ENCODE measurements around the gene ADGRD1. TPM values are rescaled to one million over a fixed set of nuclear protein-coding genes. Genes with fewer than 3 reads are reported as not detected.

Gene ADGRD1
- total RNA-seq, 1 donor from 2014 or later = 1.0 TPM

DNA sequence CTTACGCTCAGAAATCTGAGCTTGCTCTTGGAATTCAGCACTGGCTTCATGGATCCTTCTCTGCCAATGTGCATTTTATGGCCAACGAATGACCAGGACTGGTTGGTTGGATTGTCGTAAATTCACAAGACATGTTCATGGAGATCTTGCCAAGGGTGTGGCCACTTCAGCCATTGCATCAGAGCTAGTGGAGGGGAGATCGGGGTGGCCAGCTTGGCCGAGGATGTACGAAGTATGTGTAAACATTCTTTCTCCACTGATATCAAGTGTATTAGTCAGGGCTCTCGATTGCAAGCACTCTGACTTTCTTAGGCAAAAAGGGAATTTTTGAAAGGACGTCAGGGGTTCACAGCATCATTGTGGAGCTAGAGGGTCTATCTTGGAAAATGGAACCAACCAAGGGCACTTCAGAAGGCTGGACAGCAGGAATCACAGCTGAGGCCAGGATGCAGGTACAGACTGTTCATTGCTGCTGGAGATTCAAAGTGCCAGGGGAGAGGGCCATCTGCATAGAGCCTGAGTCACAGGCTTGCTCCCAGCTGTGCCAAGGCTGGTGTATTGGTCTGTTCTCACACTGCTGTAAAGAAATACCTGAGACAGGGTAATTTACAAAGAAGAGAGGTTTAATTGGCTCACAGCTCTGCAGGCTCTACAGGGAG is 32.9 kb upstream of the ADGRD1 start:
- H3K36me3 Mint-ChIP-seq (ENCODE audit: unreplicated experiment) = no peaks in the 10 kb centered on the region
- TF ChIP-seq, protein P1, sequence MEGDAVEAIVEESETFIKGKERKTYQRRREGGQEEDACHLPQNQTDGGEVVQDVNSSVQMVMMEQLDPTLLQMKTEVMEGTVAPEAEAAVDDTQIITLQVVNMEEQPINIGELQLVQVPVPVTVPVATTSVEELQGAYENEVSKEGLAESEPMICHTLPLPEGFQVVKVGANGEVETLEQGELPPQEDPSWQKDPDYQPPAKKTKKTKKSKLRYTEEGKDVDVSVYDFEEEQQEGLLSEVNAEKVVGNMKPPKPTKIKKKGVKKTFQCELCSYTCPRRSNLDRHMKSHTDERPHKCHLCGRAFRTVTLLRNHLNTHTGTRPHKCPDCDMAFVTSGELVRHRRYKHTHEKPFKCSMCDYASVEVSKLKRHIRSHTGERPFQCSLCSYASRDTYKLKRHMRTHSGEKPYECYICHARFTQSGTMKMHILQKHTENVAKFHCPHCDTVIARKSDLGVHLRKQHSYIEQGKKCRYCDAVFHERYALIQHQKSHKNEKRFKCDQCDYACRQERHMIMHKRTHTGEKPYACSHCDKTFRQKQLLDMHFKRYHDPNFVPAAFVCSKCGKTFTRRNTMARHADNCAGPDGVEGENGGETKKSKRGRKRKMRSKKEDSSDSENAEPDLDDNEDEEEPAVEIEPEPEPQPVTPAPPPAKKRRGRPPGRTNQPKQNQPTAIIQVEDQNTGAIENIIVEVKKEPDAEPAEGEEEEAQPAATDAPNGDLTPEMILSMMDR (IDR thresholded peaks at IDR 0.05) = no peak
- no peak overlapping the region for H3K27ac Mint-ChIP-seq (ENCODE audit: unreplicated experiment)
- H3K9me3 Mint-ChIP-seq (ENCODE audit: unreplicated experiment) = no peaks in the 10 kb centered on the region
- H3K4me3 Mint-ChIP-seq (ENCODE audit: unreplicated experiment) = no peak overlapping the region
- no peaks in the 10 kb centered on the region for H3K4me1 Mint-ChIP-seq (ENCODE audit: unreplicated experiment)
- H3K27me3 Mint-ChIP-seq (ENCODE audit: unreplicated experiment) = peaks cover 15% of the 10 kb centered on the region
- no peak for DNase-seq (ENCODE audit: extremely low spot score, unreplicated experiment)

DNA sequence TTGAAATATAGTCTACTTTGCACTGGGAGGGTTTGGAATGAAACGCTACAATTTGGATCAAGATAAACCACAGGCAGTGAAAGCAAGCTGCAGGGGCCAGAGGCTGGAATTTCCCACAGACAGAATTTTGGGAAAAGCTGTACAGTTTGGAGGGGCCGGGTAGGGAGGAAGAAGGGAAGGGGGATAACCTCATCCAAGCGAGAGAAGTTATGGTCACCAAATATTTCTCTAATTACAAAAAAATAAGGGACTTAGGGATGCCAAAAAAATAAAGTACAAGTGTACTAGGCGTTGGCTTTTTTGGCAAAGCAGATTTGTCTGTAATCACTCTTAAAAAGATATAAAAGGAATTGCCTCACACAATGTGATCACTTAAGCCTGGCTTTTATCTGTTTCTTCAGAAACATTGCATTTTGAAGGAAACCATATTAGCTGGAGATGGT is 31.2 kb upstream of the ADGRD1 start:
- peaks cover 5% of the 10 kb centered on the region for H3K27me3 Mint-ChIP-seq (ENCODE audit: unreplicated experiment)
- no peak overlapping the region for H3K27ac Mint-ChIP-seq (ENCODE audit: unreplicated experiment)
- H3K9me3 Mint-ChIP-seq (ENCODE audit: unreplicated experiment) = no peaks in the 10 kb centered on the region
- DNase-seq (ENCODE audit: extremely low spot score, unreplicated experiment) = no peak
- H3K4me1 Mint-ChIP-seq (ENCODE audit: unreplicated experiment) = no peaks in the 10 kb centered on the region
- TF ChIP-seq, protein P1 (IDR thresholded peaks at IDR 0.05) = no peak
- no peak overlapping the region for H3K4me3 Mint-ChIP-seq (ENCODE audit: unreplicated experiment)
- no peaks in the 10 kb centered on the region for H3K36me3 Mint-ChIP-seq (ENCODE audit: unreplicated experiment)

DNA sequence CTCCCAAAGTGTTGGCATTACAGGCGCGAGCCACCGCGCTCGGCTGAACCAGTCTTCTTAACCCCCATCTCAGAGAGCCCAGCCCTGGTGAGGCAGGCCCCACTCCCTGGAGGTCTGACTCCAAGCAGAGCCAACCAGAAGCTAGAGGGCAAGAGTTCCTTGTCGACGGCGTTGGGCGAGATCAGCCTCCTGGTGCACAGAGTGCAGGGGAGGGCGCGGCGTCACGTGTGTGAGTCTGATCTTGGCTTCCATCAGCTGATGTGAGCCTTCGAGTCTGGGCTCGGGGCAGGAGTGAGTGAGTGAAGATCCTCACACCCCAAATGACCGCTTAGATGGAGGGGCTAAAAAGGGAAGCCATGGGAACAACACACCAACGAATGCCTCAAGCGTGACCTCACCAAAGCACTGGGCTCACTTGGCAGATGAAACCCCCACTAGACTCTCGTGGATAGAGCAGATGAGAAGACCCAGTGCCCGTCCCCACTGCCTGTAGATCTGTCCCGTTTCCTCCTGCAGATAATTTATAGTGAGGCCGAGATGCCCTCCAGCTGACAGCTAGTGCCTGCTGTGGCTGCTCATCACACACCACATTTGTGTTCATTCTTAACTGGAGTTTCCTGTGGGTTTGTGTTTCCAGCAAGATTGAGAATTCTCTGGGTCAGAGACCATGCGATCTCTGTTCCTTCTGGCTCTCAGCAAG is 28.6 kb upstream of the ADGRD1 start:
- no peak for DNase-seq (ENCODE audit: extremely low spot score, unreplicated experiment)
- Mint-ChIP-seq H3K9me3 (ENCODE audit: unreplicated experiment) (no peaks in the 10 kb centered on the region), H3K4me3 (ENCODE audit: unreplicated experiment) (no peak overlapping the region), H3K27ac (ENCODE audit: unreplicated experiment) (no peak overlapping the region), H3K27me3 (ENCODE audit: unreplicated experiment) (peaks cover 5% of the 10 kb centered on the region), H3K36me3 (ENCODE audit: unreplicated experiment) (no peaks in the 10 kb centered on the region), H3K4me1 (ENCODE audit: unreplicated experiment) (peaks cover 3% of the 10 kb centered on the region)
- TF ChIP-seq, protein P1 (IDR thresholded peaks at IDR 0.05) = no peak

DNA sequence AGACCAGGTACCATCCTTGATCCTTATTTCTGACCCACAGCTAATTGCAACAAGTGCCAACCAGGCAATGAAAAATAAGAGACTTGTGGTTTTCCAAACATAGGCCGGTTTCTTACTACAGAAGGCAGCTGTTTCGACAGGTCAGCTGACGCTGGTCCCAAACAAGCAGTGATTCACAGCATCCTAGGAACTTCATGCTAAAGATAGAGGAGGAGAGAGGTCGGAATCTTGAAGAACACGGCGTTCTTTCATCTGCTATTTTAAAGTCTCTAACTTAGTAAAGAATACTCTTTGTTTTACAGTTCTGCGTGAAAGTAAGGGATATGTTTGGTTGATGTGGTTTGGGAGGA is 28.1 kb upstream of the ADGRD1 start:
- TF ChIP-seq, protein P1 (IDR thresholded peaks at IDR 0.05) = no peak
- Mint-ChIP-seq H3K4me1 (ENCODE audit: unreplicated experiment) (peaks cover 3% of the 10 kb centered on the region), H3K36me3 (ENCODE audit: unreplicated experiment) (no peaks in the 10 kb centered on the region), H3K27me3 (ENCODE audit: unreplicated experiment) (peaks cover 5% of the 10 kb centered on the region), H3K27ac (ENCODE audit: unreplicated experiment) (no peak overlapping the region), H3K9me3 (ENCODE audit: unreplicated experiment) (no peaks in the 10 kb centered on the region), H3K4me3 (ENCODE audit: unreplicated experiment) (no peak overlapping the region)
- no peak for DNase-seq (ENCODE audit: extremely low spot score, unreplicated experiment)

DNA sequence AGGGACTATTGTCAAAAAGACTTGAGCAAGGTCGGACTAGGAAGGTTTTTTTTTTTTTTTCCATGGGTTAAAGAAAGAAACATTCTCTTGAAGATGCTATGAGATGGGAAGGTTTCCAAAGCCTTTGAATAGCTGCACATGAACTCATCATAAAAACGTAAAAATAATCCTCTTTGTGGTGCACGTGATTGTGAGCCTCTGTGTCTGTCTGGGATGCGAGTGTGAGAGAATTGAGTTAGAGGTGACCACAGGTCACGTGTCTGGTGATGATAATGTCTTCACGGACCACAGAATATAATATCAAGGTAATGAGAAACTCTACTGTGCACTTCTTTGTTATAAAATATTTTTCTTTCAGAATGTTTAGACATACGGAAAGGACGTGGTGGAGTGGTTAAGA is 24.3 kb upstream of the ADGRD1 start:
- H3K27me3 Mint-ChIP-seq (ENCODE audit: unreplicated experiment) = peaks cover 10% of the 10 kb centered on the region
- no peak overlapping the region for H3K27ac Mint-ChIP-seq (ENCODE audit: unreplicated experiment)
- H3K9me3 Mint-ChIP-seq (ENCODE audit: unreplicated experiment) = no peaks in the 10 kb centered on the region
- no peaks in the 10 kb centered on the region for H3K36me3 Mint-ChIP-seq (ENCODE audit: unreplicated experiment)
- peaks cover 9% of the 10 kb centered on the region for H3K4me1 Mint-ChIP-seq (ENCODE audit: unreplicated experiment)
- DNase-seq (ENCODE audit: extremely low spot score, unreplicated experiment) = peak; percentile 19
- TF ChIP-seq, protein P1 (IDR thresholded peaks at IDR 0.05) = no peak
- H3K4me3 Mint-ChIP-seq (ENCODE audit: unreplicated experiment) = no peak overlapping the region

Data from osteocyte (in vitro differentiated cells).